LNCaP clone FGC (cell line): Measurements from ENCODE around the gene NUMBL.

Experiments used
- DNase-seq: peaks from one replicate; pipeline ENCODE4 v3.0.0-alpha.2; 2011; ENCODE audit warnings: low read depth
- H3K4me3 ChIP-seq: 2 replicates; pipeline ENCODE4 v1.5.1; 2011; ENCODE audit warnings: mild to moderate bottlenecking, low read depth, low read length, control low read depth
- CTCF ChIP-seq: IDR thresholded peaks from 2 replicates; pipeline ENCODE4 v1.5.1; 2012; ENCODE audit warnings: mild to moderate bottlenecking; ENCODE audit not compliant: control insufficient read depth, insufficient read depth; ENCODE audit errors: extremely low read depth

NUMBL gene

GRCh38 chr19:40719414-40719894 lies 29.0 kb upstream of the NUMBL start:
- DNase-seq, result no peak
- H3K4me3 ChIP-seq, result peak overlapping the region; percentile 92

GRCh38 chr19:40718774-40719391 lies 28.4 kb upstream of the NUMBL start:
- H3K4me3 ChIP-seq, result peak overlapping the region; percentile 92
- no peak for TF ChIP-seq CTCF
- no peak for DNase-seq

More at GRCh38 chr19:40719414-40719894, 29.0 kb upstream of the NUMBL start:
- no peak for TF ChIP-seq CTCF

DNA sequence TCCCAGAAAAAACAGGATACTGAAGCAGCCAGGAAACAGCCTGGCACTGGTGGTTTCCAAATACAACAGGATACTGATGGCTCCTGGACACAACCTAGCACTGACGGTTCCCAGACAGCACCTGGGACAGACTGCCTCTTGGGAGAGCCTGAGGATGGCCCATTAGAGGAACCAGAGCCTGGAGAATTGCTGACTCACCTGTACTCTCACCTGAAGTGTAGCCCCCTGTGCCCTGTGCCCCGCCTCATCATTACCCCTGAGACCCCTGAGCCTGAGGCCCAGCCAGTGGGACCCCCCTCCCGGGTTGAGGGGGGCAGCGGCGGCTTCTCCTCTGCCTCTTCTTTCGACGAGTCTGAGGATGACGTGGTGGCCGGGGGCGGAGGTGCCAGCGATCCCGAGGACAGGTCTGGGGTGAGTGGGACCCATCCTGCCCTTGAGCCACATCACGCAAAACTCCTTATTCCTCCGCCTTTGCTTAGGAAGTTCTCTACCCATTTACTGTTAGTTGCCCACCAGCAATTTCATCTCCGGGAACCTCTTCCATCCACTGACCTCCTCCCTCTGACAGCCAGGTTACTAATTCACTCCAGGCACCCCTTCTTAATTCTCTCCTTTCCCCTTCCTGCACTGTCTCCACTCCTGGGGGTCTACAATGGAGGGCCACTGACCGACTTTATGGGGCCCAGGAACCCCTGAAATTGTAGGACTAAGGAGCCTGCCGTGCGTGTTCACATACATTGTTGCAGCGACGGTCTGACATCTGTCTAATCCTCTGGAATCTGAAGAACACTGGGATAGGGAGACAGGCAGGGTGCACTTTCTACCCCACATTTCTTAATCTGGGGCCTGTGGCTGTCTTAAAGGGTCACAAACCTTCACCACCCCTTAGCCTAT lies 27.7 kb upstream of the NUMBL start:
- no peak for DNase-seq
- H3K4me3 ChIP-seq, result peak overlapping the region; percentile 92
- no peak for TF ChIP-seq CTCF

GRCh38 chr19:40717325-40717879 lies 27.0 kb upstream of the NUMBL start:
- H3K4me3 ChIP-seq, result peak overlapping the region; percentile 92
- DNase-seq, result no peak
- no peak for TF ChIP-seq CTCF

DNA sequence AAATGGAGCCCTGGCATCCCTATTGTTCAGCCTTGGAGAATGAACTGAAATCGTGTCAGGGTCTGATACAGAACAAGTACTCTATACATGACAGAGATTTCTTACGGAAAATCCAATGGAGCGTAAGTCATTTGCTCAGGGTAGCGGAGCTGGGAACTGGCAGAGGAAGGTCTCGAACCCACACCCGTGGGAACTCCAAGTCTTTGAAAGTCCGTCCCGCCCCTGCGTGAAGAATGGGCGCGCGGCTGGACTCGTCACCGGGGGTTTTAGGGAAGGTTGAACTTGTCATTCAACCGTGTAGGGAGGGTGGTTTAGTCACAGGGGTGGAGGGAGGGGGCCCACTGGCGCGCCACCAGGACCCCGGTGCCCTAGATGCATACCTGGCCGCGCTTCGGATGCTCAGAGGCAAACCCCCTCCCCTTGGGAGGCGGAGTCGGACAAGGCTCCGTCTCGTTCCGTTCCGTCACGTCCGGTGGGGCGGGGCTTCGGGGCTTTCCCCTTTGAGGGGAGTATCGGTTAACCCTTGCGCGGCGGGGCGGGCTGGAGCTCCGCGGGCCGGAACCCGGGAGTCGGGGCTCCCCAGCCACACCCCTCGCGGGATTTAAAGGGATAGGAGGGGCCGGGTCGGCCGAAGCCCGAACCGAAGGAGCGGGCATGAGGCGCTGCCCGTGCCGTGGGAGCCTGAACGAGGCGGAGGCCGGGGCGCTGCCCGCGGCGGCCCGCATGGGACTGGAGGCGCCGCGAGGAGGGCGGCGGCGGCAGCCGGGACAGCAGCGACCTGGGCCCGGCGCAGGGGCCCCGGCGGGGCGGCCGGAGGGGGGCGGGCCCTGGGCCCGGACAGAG lies 26.3 kb upstream of the NUMBL start, which contains the start of the genes COQ8B and ITPKC:
Gene COQ8B (minus strand): TSS at position 405 of the 843 bp plus-strand sequence. CDS start 2,254 bp downstream, outside the sequence.
Gene ITPKC (plus strand): TSS at position 631 of the 843 bp plus-strand sequence. CDS start 24 bp downstream, at position 655.
- peak within 1 kb of the TSS; percentile 92 for H3K4me3 ChIP-seq
- peak; percentile 83 for DNase-seq
- TF ChIP-seq CTCF, result no peak

DNA sequence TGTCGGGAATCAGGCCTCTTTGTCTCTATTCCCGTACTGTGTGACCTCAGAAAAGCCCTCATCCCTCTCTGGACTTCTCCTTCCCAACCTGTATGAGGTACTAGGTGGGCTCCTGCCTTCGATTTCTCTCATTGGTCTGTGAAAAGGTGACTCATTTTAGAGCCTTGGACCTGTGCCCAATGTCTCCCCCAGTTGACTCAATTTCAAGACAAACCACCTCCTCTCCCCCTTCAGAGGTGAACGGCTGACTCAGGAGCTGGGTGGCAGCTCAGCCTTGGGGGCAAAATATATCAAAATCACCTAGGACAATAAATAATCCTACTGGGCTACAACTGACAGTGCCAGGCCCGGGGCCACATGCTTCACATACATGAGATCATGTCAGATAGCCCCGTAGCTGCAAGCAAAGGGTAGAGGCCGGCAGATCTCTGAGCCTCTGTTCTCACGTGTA lies 25.6 kb upstream of the NUMBL start:
- no peak for TF ChIP-seq CTCF
- DNase-seq, result no peak
- H3K4me3 ChIP-seq, result peak overlapping the region; percentile 92
